Nephron (organoid): ENCODE measurements around the gene CRIP3.

Experiments used
- H3K27ac Mint-ChIP-seq, 3 experiments: 2 replicates each; pipeline ENCODE4 v1.8.0; 2020; ENCODE audit warnings: mixed read lengths in 3 of 3, mild to moderate bottlenecking in 2 of 3, moderate library complexity in 1 of 3
- H3K27me3 Mint-ChIP-seq: 2 replicates; pipeline ENCODE4 v1.8.0; 2021; ENCODE audit warnings: low read depth, mild to moderate bottlenecking, moderate library complexity, mixed read lengths
- H3K36me3 Mint-ChIP-seq: 2 replicates; pipeline ENCODE4 v1.8.0; 2020; ENCODE audit warnings: low read depth, mixed read lengths
- H3K4me1 Mint-ChIP-seq: 2 replicates; pipeline ENCODE4 v1.8.0; 2020; ENCODE audit warnings: mixed read lengths
- H3K4me3 Mint-ChIP-seq, 3 experiments: 2 replicates each; pipeline ENCODE4 v1.8.0; 2020; ENCODE audit warnings: mild to moderate bottlenecking in 3 of 3, mixed read lengths in 3 of 3, moderate library complexity in 2 of 3
- H3K9me3 Mint-ChIP-seq: 2 replicates; pipeline ENCODE4 v1.8.0; 2020; ENCODE audit warnings: mixed read lengths
- TF ChIP-seq, protein P1 (sequence below), 3 experiments: fragments of 200-600 bp; sonication (generic); IDR thresholded peaks; one replicate each; pipeline ENCODE4 v1.5.0; 2021; ENCODE audit warnings: antibody characterized with exemption in 3 of 3; ENCODE audit not compliant: unreplicated experiment in 3 of 3

Gene CRIP3

GRCh38 chr6:43269273-43270007 is 39.2 kb downstream of the CRIP3 start:
- Mint-ChIP-seq H3K27ac (peak overlapping the region in 2 of 3 experiments; percentile 75 to 88), H3K4me1 (peaks cover 42% of the 10 kb centered on the region), H3K9me3 (no peaks in the 10 kb centered on the region), H3K4me3 (peak overlapping the region; percentile 27 to 71 (median 57)), H3K27me3 (peaks cover 61% of the 10 kb centered on the region), H3K36me3 (no peaks in the 10 kb centered on the region)
- TF ChIP-seq, protein P1, sequence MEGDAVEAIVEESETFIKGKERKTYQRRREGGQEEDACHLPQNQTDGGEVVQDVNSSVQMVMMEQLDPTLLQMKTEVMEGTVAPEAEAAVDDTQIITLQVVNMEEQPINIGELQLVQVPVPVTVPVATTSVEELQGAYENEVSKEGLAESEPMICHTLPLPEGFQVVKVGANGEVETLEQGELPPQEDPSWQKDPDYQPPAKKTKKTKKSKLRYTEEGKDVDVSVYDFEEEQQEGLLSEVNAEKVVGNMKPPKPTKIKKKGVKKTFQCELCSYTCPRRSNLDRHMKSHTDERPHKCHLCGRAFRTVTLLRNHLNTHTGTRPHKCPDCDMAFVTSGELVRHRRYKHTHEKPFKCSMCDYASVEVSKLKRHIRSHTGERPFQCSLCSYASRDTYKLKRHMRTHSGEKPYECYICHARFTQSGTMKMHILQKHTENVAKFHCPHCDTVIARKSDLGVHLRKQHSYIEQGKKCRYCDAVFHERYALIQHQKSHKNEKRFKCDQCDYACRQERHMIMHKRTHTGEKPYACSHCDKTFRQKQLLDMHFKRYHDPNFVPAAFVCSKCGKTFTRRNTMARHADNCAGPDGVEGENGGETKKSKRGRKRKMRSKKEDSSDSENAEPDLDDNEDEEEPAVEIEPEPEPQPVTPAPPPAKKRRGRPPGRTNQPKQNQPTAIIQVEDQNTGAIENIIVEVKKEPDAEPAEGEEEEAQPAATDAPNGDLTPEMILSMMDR (IDR thresholded peaks at IDR 0.05; ENCODE audit: unreplicated experiment in 3 of 3) = no peak

DNA sequence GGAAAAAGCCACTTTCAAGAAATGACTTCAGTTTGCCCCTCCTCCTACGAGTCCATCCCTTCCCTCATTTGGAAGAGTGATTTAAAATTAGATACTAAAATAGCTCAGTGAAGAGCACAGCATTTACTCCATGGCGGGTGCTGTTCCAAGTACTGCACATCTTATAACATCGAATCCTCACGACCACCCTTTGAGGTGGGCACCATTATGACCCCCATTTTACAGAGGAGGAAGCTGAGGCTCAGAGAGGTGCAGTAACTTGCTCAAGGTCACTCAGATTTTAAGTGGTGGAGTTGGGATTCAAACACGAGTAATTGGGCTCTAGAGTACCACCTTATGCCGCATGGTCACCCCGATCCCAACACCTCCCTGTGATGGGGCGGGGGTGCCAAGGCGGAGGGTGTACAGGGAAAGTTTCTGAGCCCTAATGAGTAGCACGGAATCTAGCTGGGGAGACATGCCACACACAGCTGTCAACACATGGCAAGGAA is 39.8 kb downstream of the CRIP3 start:
- Mint-ChIP-seq H3K4me3 (peak overlapping the region; percentile 27 to 71 (median 57)), H3K9me3 (no peaks in the 10 kb centered on the region), H3K27ac (peak overlapping the region; percentile 25 to 75 (median 57)), H3K4me1 (peaks cover 42% of the 10 kb centered on the region), H3K27me3 (peaks cover 55% of the 10 kb centered on the region), H3K36me3 (no peaks in the 10 kb centered on the region)
- TF ChIP-seq, protein P1 (IDR thresholded peaks at IDR 0.05; ENCODE audit: unreplicated experiment in 3 of 3) = no peak

- Mint-ChIP-seq H3K4me3 (peak overlapping the region in 1 of 3 experiments; percentile 27), H3K27me3 (peaks cover 50% of the 10 kb centered on the region), H3K4me1 (peaks cover 42% of the 10 kb centered on the region), H3K27ac (peak overlapping the region; percentile 25 to 75 (median 57)), H3K9me3 (no peaks in the 10 kb centered on the region), H3K36me3 (no peaks in the 10 kb centered on the region)
- TF ChIP-seq, protein P1 (IDR thresholded peaks at IDR 0.05; ENCODE audit: unreplicated experiment in 3 of 3) = no peak
These were observed 40.3 kb downstream of the CRIP3 start for GRCh38 chr6:43268355-43268700.

GRCh38 chr6:43267619-43268354 is 40.8 kb downstream of the CRIP3 start:
- peaks cover 45% of the 10 kb centered on the region for H3K27me3 Mint-ChIP-seq
- no peaks in the 10 kb centered on the region for H3K36me3 Mint-ChIP-seq
- peak overlapping the region; percentile 4 to 75 (median 49) for H3K27ac Mint-ChIP-seq
- H3K9me3 Mint-ChIP-seq = no peaks in the 10 kb centered on the region
- TF ChIP-seq, protein P1 (IDR thresholded peaks at IDR 0.05; ENCODE audit: unreplicated experiment in 3 of 3) = no peak
- H3K4me3 Mint-ChIP-seq = peak overlapping the region in 1 of 3 experiments; percentile 58
- peaks cover 36% of the 10 kb centered on the region for H3K4me1 Mint-ChIP-seq

DNA sequence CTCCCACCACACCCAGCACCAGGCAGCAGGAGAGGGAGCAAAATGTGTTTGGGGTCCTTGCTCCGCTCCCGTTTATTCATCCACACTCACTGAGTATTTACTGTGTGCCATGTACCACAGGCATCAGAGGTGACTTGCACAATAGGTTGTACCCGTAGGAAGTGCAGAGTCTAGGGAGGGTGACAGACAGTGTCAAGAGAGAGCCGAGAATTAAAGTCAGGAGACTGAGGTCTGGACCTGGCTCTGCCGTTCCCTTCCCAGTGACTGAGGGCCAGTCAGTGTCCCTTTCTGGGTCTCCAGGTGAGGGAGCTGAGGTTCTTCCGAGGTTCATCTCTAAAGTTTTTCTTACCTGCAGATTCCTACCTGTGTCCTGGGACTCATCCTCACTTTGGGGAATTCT is 43.1 kb downstream of the CRIP3 start:
- Mint-ChIP-seq H3K27me3 (peaks cover 34% of the 10 kb centered on the region), H3K4me1 (peaks cover 37% of the 10 kb centered on the region), H3K36me3 (no peaks in the 10 kb centered on the region), H3K4me3 (no peak overlapping the region), H3K27ac (no peak overlapping the region), H3K9me3 (no peaks in the 10 kb centered on the region)
- TF ChIP-seq, protein P1 (IDR thresholded peaks at IDR 0.05; ENCODE audit: unreplicated experiment in 3 of 3) = no peak
